GM12878 (cell line): Measurements from ENCODE around the gene AFF1. TPM values are rescaled to one million over a fixed set of nuclear protein-coding genes. Genes with fewer than 3 reads are reported as not detected.
A peak's percentile ranks its signal among the peaks of the same experiment; 100 is the strongest.

ENCODE experiments used
- ATAC-seq: fragments of 200-7000 bp; cut with Tn5 transposase; 3 replicates; pipeline ENCODE4 v1.9.1; 2020; ENCODE audit warnings: mild to moderate bottlenecking, moderate library complexity
- BruUV-seq: library from RNA; stranded (reverse); fragments of 400-500 nt; replicated peaks from 2 replicates; lab custom pipeline; 2021; lab: Mats Ljungman, UMichigan
- CTCF ChIA-PET: fragments of 300-600 bp; sonication (Branson Sonifier 250); formaldehyde crosslinking; extraction: SDS; loops from one replicate; lab custom pipeline; 2021; ENCODE audit warnings: inconsistent platforms; lab: Yijun Ruan, JAX
- POLR2A ChIA-PET: fragments of 350-600 bp; formaldehyde crosslinking; extraction: SDS; loops from one replicate; lab custom pipeline; 2021; ENCODE audit warnings: inconsistent platforms; lab: Charles Lee
- RAD21 ChIA-PET: fragments of 300-600 bp; sonication (Branson Sonifier 250); formaldehyde crosslinking; loops from one replicate; lab custom pipeline; 2023; ENCODE audit warnings: antibody characterized with exemption; ENCODE audit not compliant: unreplicated experiment; lab: Charles Lee
- SMC1A ChIA-PET: fragments of 300-600 bp; sonication (Branson Sonifier 250); formaldehyde crosslinking; loops from one replicate; lab custom pipeline; 2023; ENCODE audit not compliant: unreplicated experiment, uncharacterized antibody; lab: Charles Lee
- DNase-seq: peaks from one replicate; pipeline ENCODE4 v3.0.0-alpha.2; 2011; ENCODE audit warnings: low read depth, low spot score
- FAIRE-seq: peaks from 3 replicates; lab custom pipeline; 2011; peaks lifted over from hg19 to GRCh38; lab: Jason Lieb, UNC
- H2AFZ ChIP-seq: 2 replicates; pipeline ENCODE4 v1.6.0; 2011; ENCODE audit warnings: low read depth, low read length, control low read depth; ENCODE audit not compliant: control insufficient read depth
- H3K27ac ChIP-seq: 2 replicates; pipeline ENCODE4 v1.5.1; 2011; ENCODE audit warnings: control low read depth; ENCODE audit not compliant: control insufficient read depth, insufficient read depth
- H3K27me3 ChIP-seq, 2 experiments: replicated peaks in 1 of 2; 2 replicates each; pipeline versions ENCODE4 v1.6.0 to v1.6.1; 2011; ENCODE audit warnings: low read length in 1 of 2; ENCODE audit not compliant: control insufficient read depth in 2 of 2, insufficient read depth in 2 of 2
- H3K36me3 ChIP-seq, 2 experiments: 2 replicates each; pipeline ENCODE4 v1.5.1; 2011; ENCODE audit warnings: low read length in 1 of 2; ENCODE audit not compliant: control insufficient read depth in 2 of 2, insufficient read depth in 2 of 2
- H3K4me1 ChIP-seq: 2 replicates; pipeline ENCODE4 v1.6.1; 2011; ENCODE audit warnings: mild to moderate bottlenecking, low read length, moderate library complexity, mixed read lengths; ENCODE audit not compliant: control insufficient read depth, insufficient read depth
- H3K4me2 ChIP-seq: 2 replicates; pipeline ENCODE4 v1.6.0; 2011; ENCODE audit warnings: control low read depth; ENCODE audit not compliant: control insufficient read depth, insufficient read depth
- H3K4me3 ChIP-seq: fragments of 200-600 bp; sonication (generic); 2 replicates; pipeline ENCODE4 v1.5.1; 2016
- H3K79me2 ChIP-seq: 2 replicates; pipeline ENCODE4 v1.6.0; 2011; ENCODE audit warnings: low read length; ENCODE audit not compliant: control insufficient read depth, insufficient read depth
- H3K9ac ChIP-seq: 2 replicates; pipeline ENCODE4 v1.8.0; 2011; ENCODE audit warnings: low read length, control low read depth, mixed read lengths; ENCODE audit not compliant: control insufficient read depth, insufficient read depth
- H3K9me3 ChIP-seq: replicated peaks from 3 replicates; pipeline ENCODE4 v1.5.1; 2011; ENCODE audit warnings: mild to moderate bottlenecking, low read length; ENCODE audit not compliant: control insufficient read depth, insufficient read depth
- H4K20me1 ChIP-seq: 2 replicates; pipeline ENCODE4 v1.6.0; 2011; ENCODE audit not compliant: control insufficient read depth, insufficient read depth
- EP300 ChIP-seq, 2 experiments: fragments of 150-350 bp in 1 of 2; IDR thresholded peaks; 2 replicates each; pipeline ENCODE4 v1.6.1; 2011 to 2012; ENCODE audit warnings: low read depth in 2 of 2, low read length in 2 of 2, borderline replicate concordance in 1 of 2, improper control_type of control experiment in 1 of 2, inconsistent platforms in 1 of 2; ENCODE audit not compliant: control insufficient read depth in 1 of 2
- IKZF1 ChIP-seq: fragments of 450-650 bp; conservative IDR thresholded peaks from 2 replicates; pipeline ENCODE4 v1.6.1; 2017; ENCODE audit warnings: antibody characterized with exemption, mild to moderate bottlenecking
- JUNB ChIP-seq: IDR thresholded peaks from 2 replicates; pipeline ENCODE4 v1.6.1; 2016; ENCODE audit warnings: antibody characterized with exemption, mild to moderate bottlenecking
- MYC ChIP-seq: IDR thresholded peaks from 2 replicates; pipeline ENCODE4 v1.6.1; 2011; ENCODE audit warnings: mild to moderate bottlenecking, low read length, moderate library complexity, inconsistent platforms; ENCODE audit not compliant: insufficient read depth, insufficient replicate concordance, insufficient read length, severe bottlenecking
- NBN ChIP-seq: fragments of 450-650 bp; IDR thresholded peaks from 2 replicates; pipeline ENCODE4 v1.6.1; 2016
- RAD51 ChIP-seq: fragments of 450-650 bp; IDR thresholded peaks from 2 replicates; pipeline ENCODE4 v1.6.1; 2016; ENCODE audit warnings: moderate library complexity, mild to moderate bottlenecking, inconsistent platforms
- SMAD5 ChIP-seq: IDR thresholded peaks from 2 replicates; pipeline ENCODE4 v1.6.1; 2016; ENCODE audit warnings: antibody characterized with exemption, low read depth
- SP1 ChIP-seq: IDR thresholded peaks from one replicate; pipeline ENCODE4 v1.6.1; 2011; ENCODE audit warnings: low read depth, low read length
- STAT1 ChIP-seq: fragments of 450-650 bp; conservative IDR thresholded peaks from 2 replicates; pipeline ENCODE4 v1.6.1; 2014; ENCODE audit warnings: antibody characterized with exemption, mild to moderate bottlenecking
- SUPT20H ChIP-seq: IDR thresholded peaks from 2 replicates; pipeline ENCODE4 v1.6.1; 2011; ENCODE audit warnings: low read depth, mild to moderate bottlenecking, low read length, moderate library complexity, borderline replicate concordance; ENCODE audit not compliant: control insufficient read depth
- ZNF384 ChIP-seq: IDR thresholded peaks from 2 replicates; pipeline ENCODE4 v1.6.1; 2012; ENCODE audit warnings: low read depth, mild to moderate bottlenecking, low read length, improper control_type of control experiment, borderline replicate concordance
- WGBS: methylation state at CpG from one replicate; pipeline ENCODE4 v1.1.6; 2016; ENCODE audit warnings: low lambda C conversion rate; ENCODE audit not compliant: insufficient replicate concordance, insufficient coverage; ENCODE audit errors: missing lambda C conversion rate; 5-methylcytosine and 5-hydroxymethylcytosine counted together
- in situ Hi-C: fragments of 300-500 bp; cut with MboI; formaldehyde crosslinking; loops from 9 replicates; pipeline ENCODE4 v1.14.3; 2018; ENCODE audit warnings: mixed read lengths
- intact Hi-C: fragments of 100-400 bp; cut with micrococcal nuclease; formaldehyde crosslinking; loops from one replicate; pipeline ENCODE4 v1.14.2; 2022; ENCODE audit not compliant: unreplicated experiment
- polyA plus RNA-seq, 11 experiments: library from polyadenylated mRNA; depleted of rRNA in 4 of 11; unstranded in 6 of 11; stranded (reverse) in 5 of 11; fragments of >200 nt; fragmentation: Nextera tagmentation in 4 of 11; fragmentation: Illumina TruSeq in 1 of 11; extraction: Ambion mirVana in 4 of 11; extraction: Trizol in 1 of 11; gene quantifications; 1 replicate in 1 of 11; 2 replicates in 10 of 11; pipeline versions ENCODE4 v1.2.1 to v1.2.3, GENCODE V29; 2011 to 2016; ENCODE audit warnings: inconsistent platforms in 2 of 11, missing spikeins in 2 of 11, low read depth in 1 of 11
- total RNA-seq, 4 experiments: library from RNA; depleted of rRNA in 3 of 4; stranded (reverse); fragments of >200 nt in 3 of 4; fragmentation: Illumina TruSeq in 1 of 4; extraction: Trizol in 1 of 4; gene quantifications; 2 replicates each; pipeline versions ENCODE4 v1.2.1 to v1.2.3, GENCODE V29; 2013 to 2021
- TF ChIP-seq, protein P1 (sequence below): IDR thresholded peaks from 2 replicates; pipeline ENCODE4 v1.6.1; 2011; ENCODE audit warnings: borderline replicate concordance, low read depth, mild to moderate bottlenecking, moderate library complexity, low read length; ENCODE audit not compliant: insufficient read depth, poor library complexity, severe bottlenecking
- TF ChIP-seq, protein P2 (sequence below): fragments of 450-650 bp; IDR thresholded peaks from 2 replicates; pipeline ENCODE4 v1.6.1; 2018; ENCODE audit warnings: borderline replicate concordance, mild to moderate bottlenecking; ENCODE audit not compliant: partially characterized antibody
- TF ChIP-seq, protein P3 (sequence below): fragments of 450-650 bp; formaldehyde crosslinking; IDR thresholded peaks from 2 replicates; pipeline ENCODE4 v1.4.0; 2022; ENCODE audit warnings: mild to moderate bottlenecking, moderate library complexity

The AFF1 gene
- total and polyA plus RNA-seq, 10 of the 15 experiments (the other 5 are each of a cell fraction or from before 2014, with no cell fraction given) = 3.5 to 56.1 (median 21.5) TPM

DNA sequence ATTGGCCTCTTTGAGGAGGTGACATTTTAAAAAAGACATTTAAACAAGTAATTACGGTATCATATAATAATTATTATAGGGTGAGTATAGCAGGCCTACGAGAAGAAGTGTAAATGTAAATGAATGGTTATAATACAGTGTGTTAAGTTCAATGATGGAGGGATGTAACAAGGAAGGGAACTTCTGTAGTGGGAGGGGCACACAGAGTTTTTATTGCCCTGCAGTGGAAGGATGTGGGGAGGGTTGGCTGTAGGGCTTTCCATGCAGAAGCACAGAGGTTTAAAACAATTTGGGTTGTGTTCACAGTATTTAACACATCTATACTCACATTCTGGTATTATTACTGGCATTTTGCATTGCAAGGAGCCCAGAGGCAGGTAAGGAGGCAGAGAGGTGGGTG is 41.1 kb downstream of the AFF1 start (continued):
- TF ChIP-seq, protein P1, sequence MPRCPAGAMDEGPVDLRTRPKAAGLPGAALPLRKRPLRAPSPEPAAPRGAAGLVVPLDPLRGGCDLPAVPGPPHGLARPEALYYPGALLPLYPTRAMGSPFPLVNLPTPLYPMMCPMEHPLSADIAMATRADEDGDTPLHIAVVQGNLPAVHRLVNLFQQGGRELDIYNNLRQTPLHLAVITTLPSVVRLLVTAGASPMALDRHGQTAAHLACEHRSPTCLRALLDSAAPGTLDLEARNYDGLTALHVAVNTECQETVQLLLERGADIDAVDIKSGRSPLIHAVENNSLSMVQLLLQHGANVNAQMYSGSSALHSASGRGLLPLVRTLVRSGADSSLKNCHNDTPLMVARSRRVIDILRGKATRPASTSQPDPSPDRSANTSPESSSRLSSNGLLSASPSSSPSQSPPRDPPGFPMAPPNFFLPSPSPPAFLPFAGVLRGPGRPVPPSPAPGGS = no peak
- no peak for TF ChIP-seq SMAD5
- TF ChIP-seq, protein P2, sequence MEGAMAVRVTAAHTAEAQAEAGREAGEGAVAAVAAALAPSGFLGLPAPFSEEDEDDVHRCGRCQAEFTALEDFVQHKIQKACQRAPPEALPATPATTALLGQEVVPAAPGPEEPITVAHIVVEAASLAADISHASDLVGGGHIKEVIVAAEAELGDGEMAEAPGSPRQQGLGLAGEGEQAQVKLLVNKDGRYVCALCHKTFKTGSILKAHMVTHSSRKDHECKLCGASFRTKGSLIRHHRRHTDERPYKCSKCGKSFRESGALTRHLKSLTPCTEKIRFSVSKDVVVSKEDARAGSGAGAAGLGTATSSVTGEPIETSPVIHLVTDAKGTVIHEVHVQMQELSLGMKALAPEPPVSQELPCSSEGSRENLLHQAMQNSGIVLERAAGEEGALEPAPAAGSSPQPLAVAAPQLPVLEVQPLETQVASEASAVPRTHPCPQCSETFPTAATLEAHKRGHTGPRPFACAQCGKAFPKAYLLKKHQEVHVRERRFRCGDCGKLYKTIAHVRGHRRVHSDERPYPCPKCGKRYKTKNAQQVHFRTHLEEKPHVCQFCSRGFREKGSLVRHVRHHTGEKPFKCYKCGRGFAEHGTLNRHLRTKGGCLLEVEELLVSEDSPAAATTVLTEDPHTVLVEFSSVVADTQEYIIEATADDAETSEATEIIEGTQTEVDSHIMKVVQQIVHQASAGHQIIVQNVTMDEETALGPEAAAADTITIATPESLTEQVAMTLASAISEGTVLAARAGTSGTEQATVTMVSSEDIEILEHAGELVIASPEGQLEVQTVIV = no peak

DNA sequence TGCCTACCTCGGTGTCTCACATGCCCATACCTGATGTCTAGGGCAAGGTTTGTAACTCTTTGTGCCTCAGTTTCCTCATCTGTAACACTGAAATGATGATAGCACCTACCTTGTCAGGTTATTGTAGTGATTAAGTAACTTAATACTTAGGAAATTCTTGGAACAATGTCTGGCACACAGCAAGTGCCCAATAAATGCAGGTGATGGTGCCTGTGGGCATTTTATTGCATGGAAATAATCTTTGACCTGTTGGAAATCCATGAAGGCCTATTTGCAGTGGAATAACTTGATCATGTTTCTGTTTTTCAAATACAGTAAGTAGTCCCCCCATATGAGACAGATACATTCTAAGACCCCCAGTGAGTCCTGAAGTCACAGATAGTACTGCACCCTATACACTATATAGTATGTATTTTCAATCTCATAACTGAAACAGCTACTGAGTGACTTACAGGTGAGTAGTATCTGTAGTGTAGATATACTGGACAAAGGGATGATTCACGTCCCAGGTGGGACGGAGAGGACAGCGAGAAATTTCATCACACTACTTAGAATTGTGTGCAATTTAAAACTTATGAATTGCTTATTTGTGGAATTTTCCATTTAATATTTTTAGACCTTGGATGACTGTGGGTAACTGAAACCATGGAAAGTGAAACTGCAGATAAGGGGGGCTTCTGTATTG is 42.1 kb downstream of the AFF1 start:
- WGBS = 77% methylated on average over 4 of the region's 4 CpGs
- H2AFZ ChIP-seq = no peak overlapping the region
- intact Hi-C loops (loop anchor here (5.0 kb wide), 1 partner anchor 40 kb away; the partner anchor contains the start of gene AFF1), in situ Hi-C loops (no loop called here)
- CTCF ChIA-PET = interaction anchor here (1.2 kb wide), 1 partner anchor 33 kb away, joined by 3 read pairs; no protein-coding TSS in a partner anchor
- H3K79me2 ChIP-seq = peaks cover 77% of the 10 kb centered on the region
- FAIRE-seq (no peak), DNase-seq (no peak), ATAC-seq (0 out of 3 replicates have a peak, but pooled peaks have one; percentile 5)
- no peaks in the 10 kb centered on the region for H3K27me3 ChIP-seq
- RAD21 ChIA-PET = interaction anchor here (1.4 to 4.1 kb wide), 2 partner anchors 30 to 35 kb away, joined by 5 to 53 read pairs; no protein-coding TSS in a partner anchor
- H3K4me2 ChIP-seq = peak overlapping the region; percentile 40
- BruUV-seq = no TSS peak
- peaks cover 40% of the 10 kb centered on the region for H3K4me1 ChIP-seq
- no peaks in the 10 kb centered on the region for H3K36me3 ChIP-seq
- no peaks in the 10 kb centered on the region for H4K20me1 ChIP-seq
- H3K4me3 ChIP-seq = no peak overlapping the region
- no peaks in the 10 kb centered on the region for H3K9me3 ChIP-seq
- POLR2A ChIA-PET = interaction anchor here (2.2 kb wide), 1 partner anchor 38 kb away, joined by 10 read pairs; no protein-coding TSS in a partner anchor
- SMC1A ChIA-PET = interaction anchor here (0.9 to 3.5 kb wide), 4 partner anchors 14 to 30 kb away, joined by 3 to 18 read pairs (median 4); no protein-coding TSS in a partner anchor
- peak overlapping the region; percentile 55 for H3K27ac ChIP-seq
- no peak overlapping the region for H3K9ac ChIP-seq
- no peak for TF ChIP-seq STAT1
- TF ChIP-seq SUPT20H = no peak
- TF ChIP-seq ZNF384 = no peak
- no peak for TF ChIP-seq SP1
- no peak for TF ChIP-seq RAD51
- TF ChIP-seq JUNB = no peak
- TF ChIP-seq IKZF1 = no peak
- TF ChIP-seq, protein P3, sequence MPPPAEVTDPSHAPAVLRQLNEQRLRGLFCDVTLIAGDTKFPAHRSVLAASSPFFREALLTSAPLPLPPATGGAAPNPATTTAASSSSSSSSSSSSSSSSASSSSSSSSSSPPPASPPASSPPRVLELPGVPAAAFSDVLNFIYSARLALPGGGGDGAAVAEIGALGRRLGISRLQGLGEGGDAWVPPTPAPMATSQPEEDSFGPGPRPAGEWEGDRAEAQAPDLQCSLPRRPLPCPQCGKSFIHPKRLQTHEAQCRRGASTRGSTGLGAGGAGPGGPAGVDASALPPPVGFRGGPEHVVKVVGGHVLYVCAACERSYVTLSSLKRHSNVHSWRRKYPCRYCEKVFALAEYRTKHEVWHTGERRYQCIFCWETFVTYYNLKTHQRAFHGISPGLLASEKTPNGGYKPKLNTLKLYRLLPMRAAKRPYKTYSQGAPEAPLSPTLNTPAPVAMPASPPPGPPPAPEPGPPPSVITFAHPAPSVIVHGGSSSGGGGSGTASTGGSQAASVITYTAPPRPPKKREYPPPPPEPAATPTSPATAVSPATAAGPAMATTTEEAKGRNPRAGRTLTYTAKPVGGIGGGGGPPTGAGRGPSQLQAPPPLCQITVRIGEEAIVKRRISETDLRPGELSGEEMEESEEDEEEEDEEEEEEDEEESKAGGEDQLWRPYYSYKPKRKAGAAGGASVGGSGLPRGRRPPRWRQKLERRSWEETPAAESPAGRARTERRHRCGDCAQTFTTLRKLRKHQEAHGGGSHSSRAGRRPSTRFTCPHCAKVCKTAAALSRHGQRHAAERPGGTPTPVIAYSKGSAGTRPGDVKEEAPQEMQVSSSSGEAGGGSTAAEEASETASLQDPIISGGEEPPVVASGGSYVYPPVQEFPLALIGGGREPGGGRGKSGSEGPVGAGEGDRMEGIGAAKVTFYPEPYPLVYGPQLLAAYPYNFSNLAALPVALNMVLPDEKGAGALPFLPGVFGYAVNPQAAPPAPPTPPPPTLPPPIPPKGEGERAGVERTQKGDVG = no peak
- TF ChIP-seq MYC = no peak
- TF ChIP-seq NBN = no peak
- TF ChIP-seq EP300 (IDR thresholded peaks at IDR 0.05; ENCODE audit: borderline replicate concordance in 1 of 2, control insufficient read depth in 1 of 2, low read depth in 2 of 2, low read length in 2 of 2) = no peak
